HTR-8/SVneo (cell line): ENCODE results near the gene CATSPER1.

Experiments used
- DNase-seq: peaks from one replicate; pipeline ENCODE4 v3.0.0; 2011; ENCODE audit warnings: low spot score, mixed read lengths; ENCODE audit not compliant: insufficient read length
- FAIRE-seq: peaks from 2 replicates; lab custom pipeline; 2011; peaks lifted over from hg19 to GRCh38; lab: Jason Lieb, UNC

Gene CATSPER1

GRCh38 chr11:65976216-65977176 is 49.8 kb downstream of the CATSPER1 start:
- DNase-seq (no peak), FAIRE-seq (peak; percentile 46)

GRCh38 chr11:65975771-65976170 is 50.5 kb downstream of the CATSPER1 start:
- FAIRE-seq (no peak), DNase-seq (no peak)

- FAIRE-seq (peak; percentile 90), DNase-seq (no peak)
These were observed 52.7 kb downstream of the CATSPER1 start for GRCh38 chr11:65973439-65974110.

GRCh38 chr11:65972116-65972515 is 54.2 kb downstream of the CATSPER1 start:
- DNase-seq (no peak), FAIRE-seq (no peak)

- FAIRE-seq (peak; percentile 63), DNase-seq (no peak)
These were observed 57.4 kb downstream of the CATSPER1 start for GRCh38 chr11:65968600-65969482.

GRCh38 chr11:65967329-65967934 is 58.8 kb downstream of the CATSPER1 start:
- FAIRE-seq (peak; percentile 52), DNase-seq (no peak)
